ENCODE results near the gene TNFRSF11A.

TNFRSF11A gene

DNA sequence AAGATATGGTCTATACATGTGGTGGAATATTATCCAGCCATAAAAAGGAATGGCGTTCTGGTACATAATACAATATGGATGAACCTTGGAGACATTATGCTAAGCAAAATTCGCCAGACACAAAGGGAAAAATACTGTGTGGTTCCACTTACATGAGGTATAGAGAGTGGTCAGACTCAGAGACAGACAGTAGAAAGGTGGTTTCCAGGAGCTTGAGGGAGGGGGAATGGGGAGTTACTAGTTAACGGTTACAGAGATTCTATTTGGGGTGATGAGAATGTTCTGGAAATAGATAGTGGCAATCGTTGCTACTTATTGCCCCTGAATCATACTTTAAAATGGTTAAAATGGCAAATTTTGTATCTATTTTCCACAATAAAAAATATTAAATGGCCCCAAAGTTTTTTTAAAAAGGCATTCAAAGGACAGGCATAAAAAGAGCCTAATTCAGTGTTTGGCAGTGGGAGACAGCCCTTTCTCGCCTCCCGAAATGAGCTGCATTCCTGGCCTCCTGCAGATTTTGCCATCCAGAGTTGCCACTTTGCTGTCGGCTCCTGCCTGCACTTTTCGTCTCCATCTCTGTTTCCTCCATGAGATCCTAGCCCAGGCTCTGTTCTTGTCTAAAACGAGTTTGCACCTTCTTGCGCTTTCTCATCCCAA is 13.5 kb downstream of the TNFRSF11A start:
- TF ChIP-seq YY1 (IDR thresholded peaks at IDR 0.05; ENCODE audit: low read depth), result no peak
- TF ChIP-seq, protein P1, sequence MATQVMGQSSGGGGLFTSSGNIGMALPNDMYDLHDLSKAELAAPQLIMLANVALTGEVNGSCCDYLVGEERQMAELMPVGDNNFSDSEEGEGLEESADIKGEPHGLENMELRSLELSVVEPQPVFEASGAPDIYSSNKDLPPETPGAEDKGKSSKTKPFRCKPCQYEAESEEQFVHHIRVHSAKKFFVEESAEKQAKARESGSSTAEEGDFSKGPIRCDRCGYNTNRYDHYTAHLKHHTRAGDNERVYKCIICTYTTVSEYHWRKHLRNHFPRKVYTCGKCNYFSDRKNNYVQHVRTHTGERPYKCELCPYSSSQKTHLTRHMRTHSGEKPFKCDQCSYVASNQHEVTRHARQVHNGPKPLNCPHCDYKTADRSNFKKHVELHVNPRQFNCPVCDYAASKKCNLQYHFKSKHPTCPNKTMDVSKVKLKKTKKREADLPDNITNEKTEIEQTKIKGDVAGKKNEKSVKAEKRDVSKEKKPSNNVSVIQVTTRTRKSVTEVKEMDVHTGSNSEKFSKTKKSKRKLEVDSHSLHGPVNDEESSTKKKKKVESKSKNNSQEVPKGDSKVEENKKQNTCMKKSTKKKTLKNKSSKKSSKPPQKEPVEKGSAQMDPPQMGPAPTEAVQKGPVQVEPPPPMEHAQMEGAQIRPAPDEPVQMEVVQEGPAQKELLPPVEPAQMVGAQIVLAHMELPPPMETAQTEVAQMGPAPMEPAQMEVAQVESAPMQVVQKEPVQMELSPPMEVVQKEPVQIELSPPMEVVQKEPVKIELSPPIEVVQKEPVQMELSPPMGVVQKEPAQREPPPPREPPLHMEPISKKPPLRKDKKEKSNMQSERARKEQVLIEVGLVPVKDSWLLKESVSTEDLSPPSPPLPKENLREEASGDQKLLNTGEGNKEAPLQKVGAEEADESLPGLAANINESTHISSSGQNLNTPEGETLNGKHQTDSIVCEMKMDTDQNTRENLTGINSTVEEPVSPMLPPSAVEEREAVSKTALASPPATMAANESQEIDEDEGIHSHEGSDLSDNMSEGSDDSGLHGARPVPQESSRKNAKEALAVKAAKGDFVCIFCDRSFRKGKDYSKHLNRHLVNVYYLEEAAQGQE (IDR thresholded peaks at IDR 0.05; ENCODE audit: low read depth), result no peak
- TF ChIP-seq, protein P2, sequence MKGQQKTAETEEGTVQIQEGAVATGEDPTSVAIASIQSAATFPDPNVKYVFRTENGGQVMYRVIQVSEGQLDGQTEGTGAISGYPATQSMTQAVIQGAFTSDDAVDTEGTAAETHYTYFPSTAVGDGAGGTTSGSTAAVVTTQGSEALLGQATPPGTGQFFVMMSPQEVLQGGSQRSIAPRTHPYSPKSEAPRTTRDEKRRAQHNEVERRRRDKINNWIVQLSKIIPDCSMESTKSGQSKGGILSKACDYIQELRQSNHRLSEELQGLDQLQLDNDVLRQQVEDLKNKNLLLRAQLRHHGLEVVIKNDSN (IDR thresholded peaks at IDR 0.05), result no peak
- no peak for TF ChIP-seq ZBTB7A (IDR thresholded peaks at IDR 0.05; ENCODE audit: low read depth)
- TF ChIP-seq EP300 (IDR thresholded peaks at IDR 0.05; ENCODE audit: borderline replicate concordance), result no peak
- no peak for TF ChIP-seq TEAD4 (IDR thresholded peaks at IDR 0.05)
- TF ChIP-seq CEBPB (IDR thresholded peaks at IDR 0.05), result no peak
- no peak for TF ChIP-seq CREB1 (IDR thresholded peaks at IDR 0.05; ENCODE audit: low read depth)
- TF ChIP-seq, protein P3, sequence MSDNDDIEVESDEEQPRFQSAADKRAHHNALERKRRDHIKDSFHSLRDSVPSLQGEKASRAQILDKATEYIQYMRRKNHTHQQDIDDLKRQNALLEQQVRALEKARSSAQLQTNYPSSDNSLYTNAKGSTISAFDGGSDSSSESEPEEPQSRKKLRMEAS (IDR thresholded peaks at IDR 0.05), result no peak

DNA sequence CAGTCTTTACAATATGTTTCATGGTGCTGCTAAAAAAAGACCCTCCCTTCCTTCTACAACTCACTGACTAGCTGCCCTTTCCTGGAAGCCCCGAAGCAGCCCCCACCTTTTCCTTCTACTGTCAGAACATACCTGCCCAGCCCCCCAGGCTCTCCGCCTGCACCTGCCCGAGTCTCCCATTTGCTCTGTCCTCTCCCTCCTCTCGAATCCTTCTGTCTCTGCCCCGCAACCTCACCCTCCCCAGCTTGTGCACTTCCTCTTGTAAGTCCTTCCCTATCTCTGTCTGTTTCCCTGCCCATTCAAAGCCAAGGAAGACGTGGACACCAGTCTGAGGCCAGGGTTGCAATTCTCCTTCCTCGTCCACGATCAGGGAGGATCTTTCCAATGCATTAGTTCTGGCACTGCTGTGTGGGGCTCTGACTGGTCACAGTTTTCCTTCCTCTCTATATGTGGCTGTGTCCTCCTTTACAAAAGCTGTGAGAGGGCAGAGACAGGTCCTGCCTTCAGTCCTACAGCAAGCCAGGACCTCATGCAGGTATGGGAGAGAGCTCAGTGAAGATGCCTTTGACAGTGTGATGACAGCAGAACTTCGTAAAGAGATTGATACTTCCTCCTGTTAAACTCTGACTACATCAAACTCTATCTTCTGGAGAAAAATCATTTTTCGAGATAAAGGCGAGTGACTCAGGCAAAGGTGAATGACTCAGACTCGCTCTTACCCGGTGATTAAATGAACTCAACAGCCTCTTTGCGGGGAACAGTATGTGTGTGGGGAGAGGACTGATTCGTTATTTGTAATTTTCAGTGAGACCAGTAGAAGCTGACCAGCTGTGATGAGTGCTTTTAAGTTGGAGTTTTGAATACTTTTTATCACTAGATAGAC is 14.2 kb downstream of the TNFRSF11A start:
- TF ChIP-seq NFIC (IDR thresholded peaks at IDR 0.05) (no peak), TEAD4 (IDR thresholded peaks at IDR 0.05) (no peak), YY1 (IDR thresholded peaks at IDR 0.05; ENCODE audit: low read depth) (no peak), CREB1 (IDR thresholded peaks at IDR 0.05; ENCODE audit: low read depth) (no peak), ZBTB7A (IDR thresholded peaks at IDR 0.05; ENCODE audit: low read depth) (no peak), FOXM1 (IDR thresholded peaks at IDR 0.05; ENCODE audit: borderline replicate concordance, low read depth) (no peak), TCF12 (IDR thresholded peaks at IDR 0.05; ENCODE audit: low read depth) (no peak), EP300 (IDR thresholded peaks at IDR 0.05; ENCODE audit: borderline replicate concordance) (no peak), CEBPB (IDR thresholded peaks at IDR 0.05) (no peak), EGR1 (IDR thresholded peaks at IDR 0.05) (no peak), TAF1 (IDR thresholded peaks at IDR 0.05; ENCODE audit: low read depth) (no peak), RAD21 (IDR thresholded peaks at IDR 0.05; ENCODE audit: low read depth) (no peak)
- TF ChIP-seq, protein P1 (IDR thresholded peaks at IDR 0.05; ENCODE audit: low read depth), result no peak
- TF ChIP-seq, protein P2 (IDR thresholded peaks at IDR 0.05), result no peak
- TF ChIP-seq, protein P3 (IDR thresholded peaks at IDR 0.05), result no peak

DNA sequence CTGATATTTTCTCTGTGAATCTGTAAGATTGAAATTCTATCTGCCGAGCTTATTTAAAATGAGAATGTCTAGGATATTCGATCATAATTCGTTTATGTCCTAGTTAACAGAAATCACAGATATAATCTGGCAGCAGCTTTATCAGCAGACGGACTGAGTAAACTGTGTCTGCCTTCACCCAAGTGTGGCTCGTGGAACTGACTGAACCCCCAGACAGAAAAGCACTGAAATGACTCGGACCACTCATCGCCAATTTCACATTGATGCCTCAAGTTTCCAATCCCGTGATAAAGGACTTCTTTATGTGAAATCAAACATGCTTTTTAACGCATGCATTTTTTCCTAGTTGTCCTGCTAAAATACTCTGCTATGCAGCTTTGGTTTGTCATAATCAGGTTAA is 15.9 kb downstream of the TNFRSF11A start:
- no peak for TF ChIP-seq YY1 (IDR thresholded peaks at IDR 0.05; ENCODE audit: low read depth)
- TF ChIP-seq EGR1 (IDR thresholded peaks at IDR 0.05), result no peak
- TF ChIP-seq, protein P1 (IDR thresholded peaks at IDR 0.05; ENCODE audit: low read depth), result no peak
- no peak for TF ChIP-seq NFIC (IDR thresholded peaks at IDR 0.05)
- TF ChIP-seq, protein P2 (IDR thresholded peaks at IDR 0.05), result no peak
- TF ChIP-seq CEBPB (IDR thresholded peaks at IDR 0.05), result no peak
- TF ChIP-seq RAD21 (IDR thresholded peaks at IDR 0.05; ENCODE audit: low read depth), result no peak
- no peak for TF ChIP-seq FOXM1 (IDR thresholded peaks at IDR 0.05; ENCODE audit: borderline replicate concordance, low read depth)

All from Ishikawa (cell line).